Gastroesophageal sphincter (tissue), 3 donors: ENCODE results near the gene MAPK8IP3.

Source experiments
- CTCF ChIP-seq, 4 experiments: fragments of 200-600 bp in 2 of 4; fragments of 450-650 bp in 2 of 4; sonication (generic) in 1 of 4; IDR thresholded peaks; one replicate each; pipeline ENCODE4 v1.5.1; 2017 to 2019; ENCODE audit warnings: antibody characterized with exemption in 4 of 4, mild to moderate bottlenecking in 2 of 4, moderate library complexity in 2 of 4
- EP300 ChIP-seq: sonication (generic); formaldehyde crosslinking; IDR thresholded peaks from one replicate; pipeline ENCODE4 v1.6.1; 2017; ENCODE audit warnings: antibody characterized with exemption, mild to moderate bottlenecking
- POLR2A ChIP-seq, 2 donors: fragments of 450-650 bp; IDR thresholded peaks; one replicate each; pipeline ENCODE4 v1.6.1; 2017; ENCODE audit warnings: antibody characterized with exemption in 2 of 2, mild to moderate bottlenecking in 2 of 2, moderate library complexity in 1 of 2

DNA sequence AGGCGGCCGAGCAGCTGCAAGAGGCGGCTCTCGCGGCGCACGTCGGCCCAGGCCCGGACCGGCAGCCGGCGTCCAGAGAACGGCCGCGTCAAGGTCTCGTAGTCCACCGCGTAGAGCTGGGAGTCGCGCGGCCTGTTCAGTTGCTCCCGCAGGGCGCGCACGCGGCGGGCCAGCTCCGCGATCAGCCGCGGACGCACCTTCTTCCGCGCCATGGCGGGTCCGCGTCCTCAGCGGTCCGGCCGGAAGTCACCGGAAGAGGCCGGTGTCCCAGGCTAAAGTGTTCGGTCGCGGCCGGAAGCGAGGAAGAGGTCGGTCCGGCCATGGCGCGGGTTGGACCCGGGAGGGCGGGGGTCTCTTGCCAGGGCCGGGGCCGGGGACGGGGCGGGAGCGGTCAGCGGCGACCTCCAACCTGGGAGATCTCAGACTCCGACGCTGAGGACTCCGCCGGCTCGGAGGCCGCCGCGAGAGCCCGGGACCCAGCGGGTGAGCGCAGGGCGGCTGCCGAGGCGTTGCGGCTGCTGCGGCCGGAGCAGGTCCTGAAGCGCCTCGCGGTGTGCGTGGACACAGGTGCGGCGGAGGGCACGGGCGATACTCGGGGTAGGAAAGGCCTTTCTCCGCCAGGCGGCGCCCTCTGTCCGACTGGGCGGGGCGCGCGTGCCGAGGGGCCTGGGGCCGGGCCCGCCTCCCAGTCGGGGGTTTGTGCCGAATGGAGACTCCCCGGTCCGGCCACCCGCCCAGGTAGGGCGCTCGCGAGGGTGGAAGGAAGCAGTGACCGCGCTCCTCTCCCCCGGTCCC is 67.1 kb downstream of the MAPK8IP3 start, which contains the start of gene MRPS34:
- peak; percentile 59 to 65 for TF ChIP-seq POLR2A (IDR thresholded peaks at IDR 0.05)
- peak in 3 of 4 experiments; percentile 71 to 88 (median 77) for TF ChIP-seq CTCF (IDR thresholded peaks at IDR 0.05)
- no peak for TF ChIP-seq EP300
